ENCODE data around the gene MIEN1.

The MIEN1 gene

DNA sequence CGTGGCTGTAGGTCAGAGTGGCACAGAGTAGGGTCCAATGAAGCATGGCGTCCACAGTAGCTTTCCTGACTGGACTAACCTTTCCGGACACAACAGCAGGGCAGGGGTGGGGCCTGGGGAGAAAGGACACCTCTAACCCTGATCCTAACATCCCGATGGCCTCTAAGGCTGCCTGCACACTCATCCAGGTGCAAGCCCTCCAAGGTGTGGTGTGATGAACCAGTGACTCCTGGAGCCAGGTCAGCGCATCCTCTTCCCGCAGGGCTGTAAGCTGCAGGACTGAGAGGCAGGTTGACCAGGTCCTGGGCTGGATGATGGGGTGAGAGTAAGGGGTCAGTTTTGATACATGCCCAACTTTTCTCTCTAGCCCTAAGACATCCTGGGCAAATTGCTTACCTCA lies 33.6 kb downstream of the MIEN1 start:
- no peak for DNase-seq

DNA sequence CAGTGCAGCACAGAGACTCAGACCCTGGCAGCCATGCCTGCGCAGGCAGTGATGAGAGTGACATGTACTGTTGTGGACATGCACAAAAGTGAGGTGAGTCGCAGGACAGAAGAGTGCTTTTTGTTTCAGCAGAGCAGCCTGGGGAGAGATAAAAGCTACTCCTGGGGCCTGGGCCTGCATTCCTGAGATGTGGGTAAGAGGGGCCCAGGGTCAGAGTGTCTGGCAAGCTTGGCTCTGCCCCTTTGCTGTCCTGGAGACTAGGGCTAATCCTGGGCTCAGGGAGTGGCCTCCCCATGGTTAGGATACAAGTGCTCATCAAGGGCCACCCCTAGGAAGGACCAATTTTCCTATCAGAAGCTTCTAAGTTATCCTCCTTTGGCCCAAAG lies 35.2 kb downstream of the MIEN1 start:
- no peak for DNase-seq

DNA sequence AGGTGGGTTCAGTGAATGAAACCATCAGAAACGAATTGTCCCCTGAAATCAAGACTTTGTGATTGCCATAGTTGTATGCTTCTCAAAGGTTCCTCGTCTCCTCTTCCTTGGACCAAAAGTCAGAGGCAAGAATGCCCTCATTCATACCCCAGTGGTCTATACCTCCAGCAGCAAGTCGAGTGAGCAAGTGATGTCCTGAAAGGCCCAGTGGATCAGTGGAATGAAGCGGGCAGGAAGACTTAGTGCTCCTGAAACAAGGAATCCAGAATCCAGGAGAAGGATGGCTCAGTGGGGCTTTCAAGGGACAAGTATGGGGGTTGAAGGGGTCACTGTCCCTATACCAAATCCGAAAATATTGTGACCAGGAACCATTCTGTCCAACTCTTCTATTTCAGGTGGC lies 35.7 kb downstream of the MIEN1 start:
- DNase-seq, result no peak

DNA sequence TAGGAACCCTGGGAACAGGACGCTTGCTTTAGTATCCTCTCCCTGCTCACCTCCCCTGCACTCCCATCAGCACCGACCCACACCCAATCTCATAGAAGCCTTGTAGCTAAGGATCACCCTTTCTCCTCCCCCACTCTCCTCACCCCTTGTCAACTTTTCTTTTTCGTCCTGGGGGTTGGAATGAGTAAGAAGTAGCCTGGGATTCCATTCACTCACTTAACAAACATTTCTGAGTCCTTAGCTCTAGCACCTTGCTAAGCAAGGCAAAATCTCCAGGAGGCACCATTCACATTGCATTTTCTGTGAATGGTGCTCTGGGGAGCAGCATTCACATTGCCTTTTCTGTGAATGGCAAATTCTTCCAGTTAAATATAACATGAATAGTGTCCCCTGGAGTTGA lies 41.4 kb downstream of the MIEN1 start:
- no peak for DNase-seq

DNA sequence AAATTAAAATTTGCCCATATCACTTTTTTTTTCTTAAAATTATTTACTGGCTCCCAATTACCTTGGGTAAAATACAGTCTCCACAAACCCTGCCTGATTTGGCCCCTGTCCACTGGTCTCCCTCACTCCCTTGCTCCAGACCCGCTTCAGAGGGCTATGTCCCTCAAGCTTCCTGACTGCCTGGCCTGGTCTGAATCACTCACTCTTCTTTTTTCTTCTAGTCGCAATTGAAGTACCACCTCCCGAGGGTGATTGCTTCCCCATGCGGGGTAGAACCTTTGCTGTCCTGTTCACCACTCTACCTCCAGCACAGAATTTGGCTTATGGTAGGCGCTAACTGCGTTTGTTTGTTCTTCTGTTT lies 41.9 kb downstream of the MIEN1 start:
- DNase-seq, result no peak

DNA sequence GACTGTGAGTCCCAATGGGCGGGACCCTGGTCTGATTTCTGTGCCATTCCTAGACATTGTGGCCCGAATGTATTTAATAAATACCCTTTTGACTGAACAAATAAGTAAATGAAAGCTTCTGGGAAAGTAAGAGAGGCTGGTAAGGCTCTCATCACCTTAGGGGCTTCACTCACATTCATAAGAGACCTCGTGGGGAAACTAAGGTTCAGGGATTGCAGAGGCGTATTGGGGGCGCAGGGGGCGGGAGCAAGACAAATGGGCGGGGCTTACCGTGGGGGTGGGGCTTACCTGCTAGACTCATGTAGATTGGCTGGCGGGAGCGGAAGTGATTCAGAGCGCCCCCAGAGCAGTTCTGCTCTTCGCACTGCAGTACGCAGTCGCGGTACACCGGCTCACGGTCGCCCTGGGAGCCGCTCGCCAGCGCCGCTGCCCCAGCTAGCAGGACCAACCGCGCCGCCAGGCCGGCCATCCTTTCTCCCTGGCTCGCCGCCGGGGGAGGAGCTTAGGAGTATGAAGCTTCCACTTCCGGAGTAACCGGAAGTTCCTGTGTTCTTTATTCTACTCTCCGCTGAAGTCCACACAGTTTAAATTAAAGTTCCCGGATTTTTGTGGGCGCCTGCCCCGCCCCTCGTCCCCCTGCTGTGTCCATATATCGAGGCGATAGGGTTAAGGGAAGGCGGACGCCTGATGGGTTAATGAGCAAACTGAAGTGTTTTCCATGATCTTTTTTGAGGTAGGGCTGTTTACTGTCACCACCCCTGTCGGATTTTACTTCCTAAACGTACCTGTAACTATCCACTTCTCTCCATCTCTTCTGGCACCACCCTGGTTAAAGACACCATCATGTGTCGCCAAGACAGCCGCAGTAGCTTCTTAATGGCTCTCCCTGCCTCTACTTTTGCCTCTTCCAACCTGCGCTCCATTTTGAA lies 42.5 kb downstream of the MIEN1 start, which contains the start of gene PGAP3:
Gene PGAP3 (minus strand): TSS at position 512 of the 929 bp plus-strand sequence. CDS start 43 bp downstream, at position 469.
- peak; percentile 95 for DNase-seq

DNA sequence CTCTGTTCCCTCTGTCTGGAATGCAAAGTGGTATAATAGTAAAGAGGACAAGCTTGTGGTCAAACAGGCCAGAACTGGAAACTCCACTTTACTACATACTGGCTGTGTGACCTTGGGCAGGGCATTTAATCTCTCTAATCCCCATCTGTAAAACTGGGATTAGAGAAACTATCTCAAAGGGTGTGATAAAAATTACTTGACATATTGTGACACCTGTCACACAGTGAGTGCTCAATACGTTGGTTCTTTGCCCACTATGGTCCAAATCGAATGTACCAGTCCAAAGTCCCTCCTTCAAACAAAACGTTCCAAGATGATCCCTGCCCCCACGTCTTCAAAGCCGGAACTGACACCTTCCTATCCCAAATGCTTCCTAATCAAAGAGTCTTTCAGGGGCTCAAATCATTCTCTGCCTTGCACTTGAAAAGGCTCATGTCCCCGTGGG lies 43.2 kb downstream of the MIEN1 start:
- DNase-seq, result no peak

DNA sequence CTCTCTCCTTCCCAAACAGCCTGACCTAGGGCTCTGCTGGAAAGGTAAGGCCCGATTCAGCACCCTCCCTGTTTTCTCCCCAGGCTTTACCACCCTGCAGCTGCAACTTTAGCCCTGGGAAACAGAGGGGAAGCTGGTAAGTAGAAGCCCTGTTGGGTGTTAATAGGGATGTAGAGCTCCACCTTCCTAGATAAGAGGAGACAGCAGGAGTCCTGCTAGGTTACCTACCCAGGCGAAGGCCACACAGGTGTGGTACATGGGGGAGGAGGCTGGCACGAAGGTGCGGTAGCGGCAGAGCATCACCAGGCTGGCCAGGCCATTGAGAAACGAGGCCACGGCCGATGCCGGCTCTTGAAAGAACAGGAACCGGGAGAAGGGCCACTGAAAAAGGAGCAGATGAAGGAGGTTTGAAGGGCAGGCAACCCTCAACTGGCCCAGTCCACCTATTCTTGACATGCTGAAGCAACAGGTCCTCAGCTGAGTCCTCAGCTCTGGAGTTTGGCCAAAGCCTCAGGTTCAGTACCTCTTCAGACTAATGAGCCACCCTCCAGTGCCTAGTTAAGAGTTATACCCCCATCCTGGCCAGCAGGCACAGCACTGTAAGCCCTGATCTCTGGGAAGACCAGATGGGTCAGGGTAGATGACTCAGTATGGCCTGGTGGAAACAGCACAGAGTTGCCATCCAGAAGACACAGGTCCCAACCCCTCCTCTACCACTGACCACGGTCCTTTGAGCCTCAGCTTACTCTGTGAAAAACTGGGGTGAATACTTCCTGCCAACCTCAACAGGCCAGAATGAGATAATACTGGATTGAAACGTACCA lies 45.8 kb downstream of the MIEN1 start:
- no peak for DNase-seq

DNA sequence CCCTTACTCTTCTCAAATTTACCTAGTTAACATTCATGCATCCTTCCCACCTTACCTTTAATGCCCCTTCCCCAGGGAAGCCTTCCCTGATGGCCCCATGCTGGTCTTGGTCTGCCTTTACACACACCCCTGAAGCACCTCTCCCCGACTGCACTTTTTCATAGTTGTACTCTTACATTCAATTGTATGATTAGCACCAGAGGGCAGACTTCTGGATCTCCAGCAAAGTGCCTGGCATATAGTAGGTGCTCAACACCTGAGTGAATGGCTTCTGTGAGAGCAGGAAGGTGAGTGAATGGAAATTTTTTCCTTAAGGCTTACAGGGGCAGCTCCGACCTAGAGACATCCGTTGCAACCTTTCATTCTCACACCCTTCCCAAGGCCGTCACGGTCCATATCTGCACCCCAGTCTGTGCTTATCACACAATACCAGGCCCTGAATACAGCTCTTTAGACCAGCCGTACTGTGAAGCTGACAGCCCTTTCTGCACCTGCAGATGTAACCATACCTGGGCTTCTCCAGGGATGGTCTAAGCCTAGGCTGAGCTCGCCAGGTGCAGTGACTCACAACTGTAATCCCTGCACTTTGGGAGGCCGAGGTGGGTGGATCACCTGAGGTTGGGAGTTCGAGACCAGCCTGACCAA lies 46.9 kb downstream of the MIEN1 start:
- no peak for DNase-seq

DNA sequence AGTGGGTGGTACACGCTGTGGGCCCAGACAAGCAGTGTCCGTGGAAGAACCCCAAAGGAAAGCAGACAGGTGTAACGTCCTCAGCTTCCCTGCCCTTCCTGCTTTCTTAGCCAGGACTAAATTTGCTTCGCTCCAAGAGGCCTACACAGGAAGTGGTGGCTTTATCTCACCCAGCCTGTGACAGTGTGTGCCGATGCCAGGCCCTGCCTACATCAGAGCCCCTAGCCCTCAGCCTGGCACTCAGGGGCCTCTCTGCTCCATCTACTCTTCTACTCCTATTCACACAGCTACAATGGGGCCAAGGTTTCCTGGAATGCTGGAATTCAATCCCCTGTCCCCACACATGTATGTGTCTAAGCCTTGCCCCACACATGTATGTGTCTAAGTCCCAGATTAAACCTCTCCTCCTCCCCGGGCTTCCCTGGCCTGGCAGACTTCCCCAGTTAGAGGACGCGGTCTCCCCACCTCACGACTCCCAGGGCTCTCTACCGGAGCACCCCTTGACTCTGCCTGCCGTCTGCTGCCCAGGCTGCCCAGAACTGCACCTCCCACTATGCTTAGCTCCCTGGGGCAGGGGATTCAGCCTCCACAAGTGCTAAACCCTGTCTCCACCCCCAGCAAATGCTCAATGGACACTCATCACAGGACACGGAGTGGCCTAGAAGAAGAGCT lies 50.7 kb downstream of the MIEN1 start:
- DNase-seq, result no peak
